Mammary epithelial cell (primary cell): ENCODE measurements around the gene DCAF4L1.

Experiments used
- EZH2 ChIP-seq: IDR thresholded peaks from 2 replicates; pipeline ENCODE4 v1.6.1; 2012; ENCODE audit warnings: low read length, inconsistent platforms, borderline replicate concordance
- TF ChIP-seq, protein P1 (sequence below), 2 donors: IDR thresholded peaks in 1 of 2; conservative IDR thresholded peaks in 1 of 2; 2 replicates each; pipeline ENCODE4 v1.5.1; 2011 to 2012; ENCODE audit warnings: inconsistent platforms in 2 of 2, low read length in 2 of 2, mild to moderate bottlenecking in 2 of 2, control low read depth in 1 of 2, low read depth in 1 of 2; ENCODE audit not compliant: insufficient read depth in 1 of 2; ENCODE audit errors: extremely low read depth in 1 of 2

DNA sequence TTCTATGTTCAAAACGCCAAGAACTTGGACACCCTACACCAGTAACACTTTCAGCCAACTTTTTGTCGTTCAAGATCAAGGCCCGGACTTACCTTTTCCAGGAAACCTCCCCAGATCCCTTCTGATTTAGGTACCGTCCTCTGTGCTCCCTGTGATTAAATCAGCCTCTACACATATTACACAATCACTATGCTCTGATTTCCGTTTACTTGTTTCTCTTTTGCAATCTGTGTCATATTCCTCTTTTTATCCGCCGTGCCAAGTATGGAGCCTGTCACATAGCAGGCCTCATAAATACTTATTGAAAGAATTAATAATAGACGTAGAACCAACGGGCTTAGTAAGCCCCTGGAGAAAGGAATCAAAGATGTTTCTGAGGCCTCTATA, 47.0 kb upstream of the DCAF4L1 start:
- TF ChIP-seq EZH2, result no peak
- TF ChIP-seq, protein P1, sequence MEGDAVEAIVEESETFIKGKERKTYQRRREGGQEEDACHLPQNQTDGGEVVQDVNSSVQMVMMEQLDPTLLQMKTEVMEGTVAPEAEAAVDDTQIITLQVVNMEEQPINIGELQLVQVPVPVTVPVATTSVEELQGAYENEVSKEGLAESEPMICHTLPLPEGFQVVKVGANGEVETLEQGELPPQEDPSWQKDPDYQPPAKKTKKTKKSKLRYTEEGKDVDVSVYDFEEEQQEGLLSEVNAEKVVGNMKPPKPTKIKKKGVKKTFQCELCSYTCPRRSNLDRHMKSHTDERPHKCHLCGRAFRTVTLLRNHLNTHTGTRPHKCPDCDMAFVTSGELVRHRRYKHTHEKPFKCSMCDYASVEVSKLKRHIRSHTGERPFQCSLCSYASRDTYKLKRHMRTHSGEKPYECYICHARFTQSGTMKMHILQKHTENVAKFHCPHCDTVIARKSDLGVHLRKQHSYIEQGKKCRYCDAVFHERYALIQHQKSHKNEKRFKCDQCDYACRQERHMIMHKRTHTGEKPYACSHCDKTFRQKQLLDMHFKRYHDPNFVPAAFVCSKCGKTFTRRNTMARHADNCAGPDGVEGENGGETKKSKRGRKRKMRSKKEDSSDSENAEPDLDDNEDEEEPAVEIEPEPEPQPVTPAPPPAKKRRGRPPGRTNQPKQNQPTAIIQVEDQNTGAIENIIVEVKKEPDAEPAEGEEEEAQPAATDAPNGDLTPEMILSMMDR (conservative IDR thresholded peaks at IDR 0.05 in 1 of 2, IDR thresholded peaks at IDR 0.05 in 1 of 2; ENCODE audit: extremely low read depth in 1 of 2, insufficient read depth in 1 of 2, low read depth in 1 of 2, low read length in 2 of 2), result no peak
